HepG2 (cell line): ENCODE data around the gene MEG3. TPM values are rescaled to one million over a fixed set of nuclear protein-coding genes. Genes with fewer than 3 reads are reported as not detected.

Source experiments
- BHLHE40 ChIP-seq: IDR thresholded peaks from 2 replicates; pipeline ENCODE4 v1.6.1; 2011; ENCODE audit warnings: low read length, improper control_type of control experiment
- EEA1 ChIP-seq: sonication (generic); formaldehyde crosslinking; IDR thresholded peaks from 2 replicates; pipeline ENCODE4 v1.5.1; 2020; ENCODE audit warnings: mild to moderate bottlenecking, missing genetic modification reagents, borderline replicate concordance
- KLF13 ChIP-seq: sonication (generic); formaldehyde crosslinking; IDR thresholded peaks from 2 replicates; pipeline ENCODE4 v1.4.0; 2020; ENCODE audit warnings: mild to moderate bottlenecking, missing genetic modification reagents
- MED13 ChIP-seq: sonication (generic); formaldehyde crosslinking; IDR thresholded peaks from 2 replicates; pipeline ENCODE4 v1.5.0; 2020; ENCODE audit warnings: missing genetic modification reagents
- NAIF1 ChIP-seq: sonication (generic); formaldehyde crosslinking; IDR thresholded peaks from 2 replicates; pipeline ENCODE4 v1.5.0; 2020; ENCODE audit warnings: mild to moderate bottlenecking, missing genetic modification reagents, borderline replicate concordance
- NBN ChIP-seq: fragments of 450-650 bp; conservative IDR thresholded peaks from 2 replicates; pipeline ENCODE4 v1.6.1; 2017
- RARA ChIP-seq: IDR thresholded peaks from 2 replicates; pipeline ENCODE4 v1.6.1; 2016; ENCODE audit warnings: missing genetic modification reagents, missing compliant biosample characterization
- RBM39 ChIP-seq: fragments of 200-400 bp; formaldehyde crosslinking; IDR thresholded peaks from one replicate; pipeline ENCODE4 v1.6.1; 2018; ENCODE audit warnings: antibody characterized with exemption, mild to moderate bottlenecking, low read depth, low read length; ENCODE audit not compliant: poor library complexity, severe bottlenecking
- SIN3A ChIP-seq: IDR thresholded peaks from 2 replicates; pipeline ENCODE4 v1.6.1; 2011; ENCODE audit warnings: low read depth, mild to moderate bottlenecking, control low read depth, low read length, borderline replicate concordance
- SIX1 ChIP-seq: sonication (generic); formaldehyde crosslinking; IDR thresholded peaks from 2 replicates; pipeline ENCODE4 v1.4.0; 2020; ENCODE audit warnings: missing genetic modification reagents, borderline replicate concordance
- SOX13 ChIP-seq, 3 experiments: fragments of 450-650 bp in 1 of 3; sonication (generic) in 1 of 3; formaldehyde crosslinking in 1 of 3; IDR thresholded peaks in 2 of 3; conservative IDR thresholded peaks in 1 of 3; 2 replicates each; pipeline versions ENCODE4 v1.5.0 to v1.6.1; 2016 to 2020; ENCODE audit warnings: antibody characterized with exemption in 1 of 3, mild to moderate bottlenecking in 1 of 3, missing compliant biosample characterization in 1 of 3, missing genetic modification reagents in 1 of 3, moderate library complexity in 1 of 3
- STAT5B ChIP-seq: sonication (generic); formaldehyde crosslinking; IDR thresholded peaks from 2 replicates; pipeline ENCODE4 v1.4.0; 2020; ENCODE audit warnings: missing genetic modification reagents
- TBP ChIP-seq: sonication (generic); formaldehyde crosslinking; IDR thresholded peaks from 2 replicates; pipeline ENCODE4 v1.5.0; 2020; ENCODE audit warnings: missing genetic modification reagents
- TOE1 ChIP-seq: sonication (generic); formaldehyde crosslinking; IDR thresholded peaks from 2 replicates; pipeline ENCODE4 v1.4.0; 2020; ENCODE audit warnings: mild to moderate bottlenecking, missing genetic modification reagents
- WIZ ChIP-seq: sonication (generic); formaldehyde crosslinking; IDR thresholded peaks from 2 replicates; pipeline ENCODE4 v1.5.1; 2020; ENCODE audit warnings: mild to moderate bottlenecking, missing genetic modification reagents
- ZNF557 ChIP-seq: sonication (generic); formaldehyde crosslinking; IDR thresholded peaks from 2 replicates; pipeline ENCODE4 v1.4.0; 2020; ENCODE audit warnings: missing genetic modification reagents
- ZNF589 ChIP-seq: sonication (generic); formaldehyde crosslinking; conservative IDR thresholded peaks from 2 replicates; pipeline ENCODE4 v1.8.0; 2022; ENCODE audit warnings: mild to moderate bottlenecking, moderate library complexity, missing genetic modification reagents
- polyA plus RNA-seq, 8 experiments: library from polyadenylated mRNA; depleted of rRNA in 3 of 8; stranded (reverse) in 7 of 8; unstranded in 1 of 8; fragments of >200 nt; fragmentation: Illumina TruSeq in 4 of 8; extraction: Trizol in 4 of 8; gene quantifications; 2 replicates each; pipeline versions ENCODE4 v1.2.1 to v1.2.3, GENCODE V29; 2011 to 2016; ENCODE audit warnings: low read depth in 4 of 8, missing spikeins in 1 of 8, mixed read lengths in 1 of 8; ENCODE audit not compliant: insufficient read depth in 1 of 8
- total RNA-seq, 5 experiments: library from RNA; depleted of rRNA; stranded (reverse); fragments of >200 nt; fragmentation: Illumina TruSeq; extraction: Trizol; gene quantifications; 2 replicates each; pipeline ENCODE4 v1.2.3, GENCODE V29; 2016; ENCODE audit warnings: low read depth in 1 of 5
- TF ChIP-seq, protein P1 (sequence below): sonication (generic); formaldehyde crosslinking; IDR thresholded peaks from 2 replicates; pipeline ENCODE4 v1.5.0; 2020; ENCODE audit warnings: mild to moderate bottlenecking, missing genetic modification reagents
- TF ChIP-seq, protein P2 (sequence below): sonication (generic); formaldehyde crosslinking; IDR thresholded peaks from 2 replicates; pipeline ENCODE4 v1.5.1; 2020; ENCODE audit warnings: mild to moderate bottlenecking, missing genetic modification reagents, borderline replicate concordance
- TF ChIP-seq, protein P3 (sequence below): sonication (generic); formaldehyde crosslinking; IDR thresholded peaks from 2 replicates; pipeline ENCODE4 v1.5.1; 2020; ENCODE audit warnings: mild to moderate bottlenecking, missing genetic modification reagents, moderate library complexity

The MEG3 gene
- total and polyA plus RNA-seq, 2 of the 13 experiments (the other 11 are each of a cell fraction or from before 2014, with no cell fraction given), result 0.17 TPM; not detected in 1

DNA sequence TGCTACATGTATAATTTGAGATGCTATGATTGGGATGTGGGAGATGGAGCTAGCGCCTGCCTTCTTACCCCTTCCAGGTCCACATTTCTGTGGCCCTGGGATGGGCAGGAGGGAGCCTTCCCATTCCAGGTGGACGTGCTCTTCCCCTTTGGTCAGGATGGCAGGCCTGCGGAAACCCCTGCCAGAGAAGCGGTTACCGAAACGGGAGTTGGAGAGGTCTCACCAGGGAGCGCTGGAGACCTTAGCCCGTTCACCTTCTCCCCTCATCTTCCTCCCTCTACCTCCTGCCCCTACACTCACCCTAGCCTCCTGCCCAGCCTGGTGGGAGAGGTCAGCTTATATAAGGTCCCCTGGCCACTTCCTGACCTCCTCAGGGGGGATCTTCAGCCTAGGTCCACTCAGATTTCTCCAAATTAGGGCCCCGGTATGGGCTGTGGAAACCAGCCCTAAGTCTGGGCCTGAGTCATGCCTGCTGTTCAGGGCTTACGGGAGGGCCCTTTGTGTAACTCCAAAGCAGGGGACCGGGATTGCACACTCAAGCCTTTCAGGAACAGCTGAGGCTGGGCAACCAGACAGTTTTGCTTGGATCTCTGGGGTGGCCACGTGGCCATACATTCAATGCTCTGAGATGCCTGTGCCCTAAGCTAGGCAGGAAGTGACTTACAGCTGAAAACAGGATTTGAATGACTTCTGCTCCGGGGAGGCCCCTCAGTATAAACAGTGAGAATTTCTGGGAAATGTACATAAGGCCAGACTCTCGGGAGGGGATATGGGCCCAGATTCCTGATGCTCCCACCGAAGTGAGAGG lies 10.2 kb upstream of the MEG3 start (continued):
- TF ChIP-seq, protein P1, sequence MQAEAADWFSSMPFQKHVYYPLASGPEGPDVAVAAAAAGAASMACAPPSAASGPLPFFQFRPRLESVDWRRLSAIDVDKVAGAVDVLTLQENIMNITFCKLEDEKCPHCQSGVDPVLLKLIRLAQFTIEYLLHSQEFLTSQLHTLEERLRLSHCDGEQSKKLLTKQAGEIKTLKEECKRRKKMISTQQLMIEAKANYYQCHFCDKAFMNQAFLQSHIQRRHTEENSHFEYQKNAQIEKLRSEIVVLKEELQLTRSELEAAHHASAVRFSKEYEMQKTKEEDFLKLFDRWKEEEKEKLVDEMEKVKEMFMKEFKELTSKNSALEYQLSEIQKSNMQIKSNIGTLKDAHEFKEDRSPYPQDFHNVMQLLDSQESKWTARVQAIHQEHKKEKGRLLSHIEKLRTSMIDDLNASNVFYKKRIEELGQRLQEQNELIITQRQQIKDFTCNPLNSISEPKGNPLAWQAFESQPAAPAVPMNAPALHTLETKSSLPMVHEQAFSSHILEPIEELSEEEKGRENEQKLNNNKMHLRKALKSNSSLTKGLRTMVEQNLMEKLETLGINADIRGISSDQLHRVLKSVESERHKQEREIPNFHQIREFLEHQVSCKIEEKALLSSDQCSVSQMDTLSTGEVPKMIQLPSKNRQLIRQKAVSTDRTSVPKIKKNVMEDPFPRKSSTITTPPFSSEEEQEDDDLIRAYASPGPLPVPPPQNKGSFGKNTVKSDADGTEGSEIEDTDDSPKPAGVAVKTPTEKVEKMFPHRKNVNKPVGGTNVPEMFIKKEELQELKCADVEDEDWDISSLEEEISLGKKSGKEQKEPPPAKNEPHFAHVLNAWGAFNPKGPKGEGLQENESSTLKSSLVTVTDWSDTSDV (CRISPR knock-in tag), result peak; percentile 67; the same call in 1 of the 2 replicates
- TF ChIP-seq NAIF1 (no peak), SOX13 (IDR thresholded peaks at IDR 0.05) (no peak), SOX13 (CRISPR knock-in tag; conservative IDR thresholded peaks at IDR 0.05 in 1 of 2, IDR thresholded peaks at IDR 0.05 in 1 of 2) (peak in 1 of 2 experiments; percentile 77; a peak in 1 of 4 replicates), ZNF557 (CRISPR knock-in tag) (no peak), MED13 (CRISPR knock-in tag) (no peak; the same call in 1 of the 2 replicates), WIZ (no peak), RBM39 (no peak), TOE1 (CRISPR knock-in tag) (no peak), SIX1 (CRISPR knock-in tag) (no peak), ZNF589 (CRISPR knock-in tag) (no peak), TBP (CRISPR knock-in tag) (no peak), EEA1 (CRISPR knock-in tag) (no peak), BHLHE40 (no peak), NBN (no peak), KLF13 (CRISPR knock-in tag) (no peak), RARA (peak; percentile 84), SIN3A (no peak), STAT5B (no peak)
- TF ChIP-seq, protein P2, sequence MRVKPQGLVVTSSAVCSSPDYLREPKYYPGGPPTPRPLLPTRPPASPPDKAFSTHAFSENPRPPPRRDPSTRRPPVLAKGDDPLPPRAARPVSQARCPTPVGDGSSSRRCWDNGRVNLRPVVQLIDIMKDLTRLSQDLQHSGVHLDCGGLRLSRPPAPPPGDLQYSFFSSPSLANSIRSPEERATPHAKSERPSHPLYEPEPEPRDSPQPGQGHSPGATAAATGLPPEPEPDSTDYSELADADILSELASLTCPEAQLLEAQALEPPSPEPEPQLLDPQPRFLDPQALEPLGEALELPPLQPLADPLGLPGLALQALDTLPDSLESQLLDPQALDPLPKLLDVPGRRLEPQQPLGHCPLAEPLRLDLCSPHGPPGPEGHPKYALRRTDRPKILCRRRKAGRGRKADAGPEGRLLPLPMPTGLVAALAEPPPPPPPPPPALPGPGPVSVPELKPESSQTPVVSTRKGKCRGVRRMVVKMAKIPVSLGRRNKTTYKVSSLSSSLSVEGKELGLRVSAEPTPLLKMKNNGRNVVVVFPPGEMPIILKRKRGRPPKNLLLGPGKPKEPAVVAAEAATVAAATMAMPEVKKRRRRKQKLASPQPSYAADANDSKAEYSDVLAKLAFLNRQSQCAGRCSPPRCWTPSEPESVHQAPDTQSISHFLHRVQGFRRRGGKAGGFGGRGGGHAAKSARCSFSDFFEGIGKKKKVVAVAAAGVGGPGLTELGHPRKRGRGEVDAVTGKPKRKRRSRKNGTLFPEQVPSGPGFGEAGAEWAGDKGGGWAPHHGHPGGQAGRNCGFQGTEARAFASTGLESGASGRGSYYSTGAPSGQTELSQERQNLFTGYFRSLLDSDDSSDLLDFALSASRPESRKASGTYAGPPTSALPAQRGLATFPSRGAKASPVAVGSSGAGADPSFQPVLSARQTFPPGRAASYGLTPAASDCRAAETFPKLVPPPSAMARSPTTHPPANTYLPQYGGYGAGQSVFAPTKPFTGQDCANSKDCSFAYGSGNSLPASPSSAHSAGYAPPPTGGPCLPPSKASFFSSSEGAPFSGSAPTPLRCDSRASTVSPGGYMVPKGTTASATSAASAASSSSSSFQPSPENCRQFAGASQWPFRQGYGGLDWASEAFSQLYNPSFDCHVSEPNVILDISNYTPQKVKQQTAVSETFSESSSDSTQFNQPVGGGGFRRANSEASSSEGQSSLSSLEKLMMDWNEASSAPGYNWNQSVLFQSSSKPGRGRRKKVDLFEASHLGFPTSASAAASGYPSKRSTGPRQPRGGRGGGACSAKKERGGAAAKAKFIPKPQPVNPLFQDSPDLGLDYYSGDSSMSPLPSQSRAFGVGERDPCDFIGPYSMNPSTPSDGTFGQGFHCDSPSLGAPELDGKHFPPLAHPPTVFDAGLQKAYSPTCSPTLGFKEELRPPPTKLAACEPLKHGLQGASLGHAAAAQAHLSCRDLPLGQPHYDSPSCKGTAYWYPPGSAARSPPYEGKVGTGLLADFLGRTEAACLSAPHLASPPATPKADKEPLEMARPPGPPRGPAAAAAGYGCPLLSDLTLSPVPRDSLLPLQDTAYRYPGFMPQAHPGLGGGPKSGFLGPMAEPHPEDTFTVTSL (CRISPR knock-in tag), result peak; percentile 90; the same call in 1 of the 2 replicates
- TF ChIP-seq, protein P3, sequence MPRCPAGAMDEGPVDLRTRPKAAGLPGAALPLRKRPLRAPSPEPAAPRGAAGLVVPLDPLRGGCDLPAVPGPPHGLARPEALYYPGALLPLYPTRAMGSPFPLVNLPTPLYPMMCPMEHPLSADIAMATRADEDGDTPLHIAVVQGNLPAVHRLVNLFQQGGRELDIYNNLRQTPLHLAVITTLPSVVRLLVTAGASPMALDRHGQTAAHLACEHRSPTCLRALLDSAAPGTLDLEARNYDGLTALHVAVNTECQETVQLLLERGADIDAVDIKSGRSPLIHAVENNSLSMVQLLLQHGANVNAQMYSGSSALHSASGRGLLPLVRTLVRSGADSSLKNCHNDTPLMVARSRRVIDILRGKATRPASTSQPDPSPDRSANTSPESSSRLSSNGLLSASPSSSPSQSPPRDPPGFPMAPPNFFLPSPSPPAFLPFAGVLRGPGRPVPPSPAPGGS (CRISPR knock-in tag), result no peak
